Sigmoid colon (tissue), 7 donors: ENCODE measurements around the gene CREB1. TPM values are rescaled to one million over a fixed set of nuclear protein-coding genes. Genes with fewer than 3 reads are reported as not detected.

Experiments used
- DNase-seq: peaks from one replicate; pipeline ENCODE4 v3.0.0-alpha.2; 2019
- H3K27ac ChIP-seq, 4 donors: fragments of 200-600 bp; sonication (generic); one replicate each; pipeline ENCODE4 v1.5.1; 2016 to 2019; ENCODE audit warnings: mild to moderate bottlenecking in 1 of 4
- H3K27me3 ChIP-seq, 3 donors: fragments of 200-600 bp; sonication (generic); one replicate each; pipeline ENCODE4 v1.5.1; 2019; ENCODE audit warnings: mild to moderate bottlenecking in 1 of 3
- H3K36me3 ChIP-seq, 4 donors: fragments of 200-600 bp; sonication (generic); one replicate each; pipeline ENCODE4 v1.5.1; 2016 to 2019
- H3K4me1 ChIP-seq, 4 donors: fragments of 200-600 bp; sonication (generic); one replicate each; pipeline ENCODE4 v1.5.1; 2017 to 2019
- H3K4me3 ChIP-seq, 4 donors: fragments of 200-600 bp; sonication (generic); one replicate each; pipeline ENCODE4 v1.5.1; 2017 to 2019; ENCODE audit warnings: mild to moderate bottlenecking in 2 of 4, moderate library complexity in 1 of 4
- H3K9me3 ChIP-seq, 4 donors: fragments of 200-600 bp in 3 of 4; sonication (generic) in 3 of 4; one replicate each; pipeline versions ENCODE4 v1.5.1 to v1.6.1; 2013 to 2019
- CTCF ChIP-seq, 4 experiments: fragments of 450-650 bp in 3 of 4; fragments of 200-600 bp in 1 of 4; IDR thresholded peaks; one replicate each; pipeline ENCODE4 v1.5.1; 2016 to 2019; ENCODE audit warnings: antibody characterized with exemption in 4 of 4, mild to moderate bottlenecking in 3 of 4, moderate library complexity in 2 of 4
- EP300 ChIP-seq, 4 donors: sonication (generic); formaldehyde crosslinking; IDR thresholded peaks; one replicate each; pipeline ENCODE4 v1.6.1; 2017; ENCODE audit warnings: antibody characterized with exemption in 4 of 4
- POLR2A ChIP-seq, 2 donors: fragments of 450-650 bp; IDR thresholded peaks; one replicate each; pipeline ENCODE4 v1.6.1; 2016; ENCODE audit warnings: antibody characterized with exemption in 2 of 2, mild to moderate bottlenecking in 2 of 2, moderate library complexity in 2 of 2
- POLR2AphosphoS5 ChIP-seq, 4 donors: sonication (generic); formaldehyde crosslinking; IDR thresholded peaks; one replicate each; pipeline ENCODE4 v1.6.1; 2017; ENCODE audit warnings: antibody characterized with exemption in 4 of 4
- WGBS, 2 donors: extraction: QIAGEN DNeasy Blood & Tissue Kit; methylation state at CpG; one replicate each; pipeline ENCODE4 v1.1.7; 2013; 5-methylcytosine and 5-hydroxymethylcytosine counted together
- intact Hi-C: fragments of 100-400 bp; cut with DNase I; formaldehyde crosslinking; loops from one replicate; pipeline ENCODE4 v1.15.1; 2023
- polyA plus RNA-seq, 3 donors: library from polyadenylated mRNA; stranded (reverse); fragments of 200-250 nt; gene quantifications; one replicate each; pipeline ENCODE4 v1.2.3, GENCODE V29; 2013
- total RNA-seq, 4 donors: library from RNA; depleted of rRNA; stranded (reverse); fragments of >200 nt; gene quantifications; one replicate each; pipeline ENCODE4 v1.1.0, GENCODE V29; 2016
- donor health status: healthy with polysubstance abuse.
- donor health status: Bipolar disorder and iron deficiency.
- donor health status: healthy.

CREB1 gene
- total and polyA plus RNA-seq, 7 donors, result 7.2 to 52.0 (median 31.3) TPM

GRCh38 chr2:207490441-207490840 lies 39.3 kb upstream of the CREB1 start:
- DNase-seq, result no peak
- TF ChIP-seq POLR2AphosphoS5 (IDR thresholded peaks at IDR 0.05), result no peak
- no peak for TF ChIP-seq CTCF (IDR thresholded peaks at IDR 0.05)
- TF ChIP-seq EP300 (IDR thresholded peaks at IDR 0.05), result no peak
- TF ChIP-seq POLR2A (IDR thresholded peaks at IDR 0.05), result no peak
- H3K4me1 ChIP-seq, result peaks cover 0 to 5% (median 0%) of the 10 kb centered on the region in 4 donors
- no peak overlapping the region for H3K27ac ChIP-seq
- H3K36me3 ChIP-seq, result no peaks in the 10 kb centered on the region
- H3K9me3 ChIP-seq, result no peaks in the 10 kb centered on the region
- intact Hi-C loops, result no loop called here
- H3K27me3 ChIP-seq, result no peaks in the 10 kb centered on the region
- 93 to 95% methylated on average over 3 of the region's 3 CpGs for WGBS, 2 donors
- no peak overlapping the region for H3K4me3 ChIP-seq

GRCh38 chr2:207491086-207491485 lies 38.7 kb upstream of the CREB1 start:
- H3K4me3 ChIP-seq, result no peak overlapping the region
- peaks cover 0 to 5% (median 0%) of the 10 kb centered on the region in 4 donors for H3K4me1 ChIP-seq
- TF ChIP-seq POLR2A (IDR thresholded peaks at IDR 0.05) (no peak), POLR2AphosphoS5 (IDR thresholded peaks at IDR 0.05) (no peak), CTCF (IDR thresholded peaks at IDR 0.05) (no peak), EP300 (IDR thresholded peaks at IDR 0.05) (no peak)
- H3K36me3 ChIP-seq, result no peaks in the 10 kb centered on the region
- 73 to 84% methylated on average over 2 of the region's 2 CpGs for WGBS, 2 donors
- no peak overlapping the region for H3K27ac ChIP-seq
- DNase-seq, result no peak
- H3K9me3 ChIP-seq, result no peaks in the 10 kb centered on the region
- intact Hi-C loops, result no loop called here
- no peaks in the 10 kb centered on the region for H3K27me3 ChIP-seq

- intact Hi-C loops, result no loop called here
- Histone ChIP-seq H3K27ac (no peak overlapping the region), H3K36me3 (no peaks in the 10 kb centered on the region), H3K27me3 (no peaks in the 10 kb centered on the region), H3K4me1 (peaks cover 0 to 5% (median 0%) of the 10 kb centered on the region in 4 donors), H3K4me3 (no peak overlapping the region), H3K9me3 (no peaks in the 10 kb centered on the region)
- no peak for DNase-seq
- WGBS, 2 donors, result 61 to 87% methylated on average over 5 of the region's 5 CpGs
- TF ChIP-seq CTCF (IDR thresholded peaks at IDR 0.05), result no peak
Observed at GRCh38 chr2:207491956-207492355, 37.8 kb upstream of the CREB1 start.

GRCh38 chr2:207492461-207492860 lies 37.3 kb upstream of the CREB1 start:
- no peak for DNase-seq

More at GRCh38 chr2:207492461-207492860, 37.3 kb upstream of the CREB1 start:
- Histone ChIP-seq H3K27me3 (no peaks in the 10 kb centered on the region), H3K4me1 (peaks cover 0 to 5% (median 0%) of the 10 kb centered on the region in 4 donors), H3K9me3 (no peaks in the 10 kb centered on the region), H3K27ac (no peak overlapping the region), H3K4me3 (no peak overlapping the region), H3K36me3 (no peaks in the 10 kb centered on the region)
- TF ChIP-seq CTCF (IDR thresholded peaks at IDR 0.05), result no peak
- TF ChIP-seq POLR2A (IDR thresholded peaks at IDR 0.05), result no peak
- no peak for TF ChIP-seq EP300 (IDR thresholded peaks at IDR 0.05)
- TF ChIP-seq POLR2AphosphoS5 (IDR thresholded peaks at IDR 0.05), result no peak
- WGBS, 2 donors, result 38 to 79% methylated on average over 1 of the region's 1 CpG
- intact Hi-C loops, result no loop called here
